ENCODE results near the gene ZER1. TPM values are rescaled to one million over a fixed set of nuclear protein-coding genes. Genes with fewer than 3 reads are reported as not detected.
A peak's percentile ranks its signal among the peaks of the same experiment; 100 is the strongest.

The ZER1 gene
- total and polyA plus RNA-seq, 2 of the 4 experiments (the other 2 are of a cell fraction) = 7.7 to 34.9 TPM

DNA sequence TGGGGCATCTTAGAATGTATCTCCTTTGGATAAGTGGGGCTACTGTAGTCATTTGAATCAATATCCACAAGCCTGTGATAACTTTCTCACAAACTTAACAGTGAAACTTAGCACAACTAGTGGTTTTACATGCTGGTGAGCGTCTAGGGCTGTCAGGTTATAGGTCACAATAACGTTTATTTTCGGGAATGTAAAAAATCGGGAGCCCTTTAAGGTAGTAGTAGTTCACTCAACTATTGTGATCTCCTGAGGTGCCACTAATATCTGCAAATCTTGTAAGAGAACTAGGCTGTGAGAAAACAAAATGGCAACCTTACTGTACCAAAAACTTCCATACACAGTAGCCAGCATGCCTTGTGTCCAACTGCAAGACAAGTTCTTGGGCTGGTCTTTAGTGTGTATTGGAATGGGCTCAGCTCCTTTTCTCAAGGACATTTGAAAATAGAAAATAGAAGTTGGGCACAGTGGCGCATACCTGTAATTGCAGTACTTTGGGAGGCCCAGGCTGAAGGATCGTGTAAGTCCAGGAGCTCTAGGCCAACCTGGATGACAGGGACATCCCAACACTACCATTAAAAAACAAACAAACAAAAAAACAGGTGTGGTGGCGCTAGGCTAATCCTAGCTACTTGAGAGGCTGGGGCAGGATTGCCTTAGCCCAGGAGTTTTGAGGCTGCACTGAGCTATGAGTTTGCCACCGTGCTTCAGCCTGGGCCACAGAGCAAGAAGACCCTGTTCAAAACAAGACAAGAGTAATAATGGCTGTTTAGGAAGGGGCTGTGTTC, 74.6 kb downstream of the ZER1 start:
- H3K4ac ChIP-seq (ENCODE audit: low read depth, low read length) = no peak overlapping the region
- dilution Hi-C loops (cut with HindIII; ENCODE audit: low sequenced_read_pairs, unreplicated experiment) = no loop called here
- peaks cover 5% of the 10 kb centered on the region; the same call in 1 of the 2 replicates for H4K20me1 ChIP-seq (ENCODE audit: insufficient read depth, low read length)
- no peak overlapping the region for H3K56ac ChIP-seq (ENCODE audit: extremely low read depth, insufficient read depth, low read length)
- no peak overlapping the region for H2BK120ac ChIP-seq (ENCODE audit: low read depth, low read length)
- DNase-seq (no peak), ATAC-seq (ENCODE audit: low read depth) (peak; percentile 9; the same call in 1 of the 2 replicates)
- no peaks in the 10 kb centered on the region for H3K27me3 ChIP-seq (ENCODE audit: control insufficient read depth, insufficient read depth, low read length)
- no peaks in the 10 kb centered on the region for H3K4me1 ChIP-seq (ENCODE audit: control insufficient read depth, insufficient read depth, low read length)
- H4K8ac ChIP-seq (ENCODE audit: low read depth in 2 of 2, low read length in 2 of 2) = no peak overlapping the region
- CTCF ChIA-PET = no interaction called here
- in situ Hi-C loops (cut with MboI; ENCODE audit: low sequenced_read_pairs) = no loop called here
- no peak overlapping the region for H2AK9ac ChIP-seq (replicated peaks; ENCODE audit: low read depth, low read length, poor library complexity)
- no peak overlapping the region for H3K4me2 ChIP-seq (ENCODE audit: low read depth, low read length)
- peaks cover 10 to 34% of the 10 kb centered on the region in 2 experiments; a peak in 3 of 4 replicates for H3K79me1 ChIP-seq (ENCODE audit: low read depth in 1 of 2, low read length in 2 of 2)
- no peak overlapping the region for H2AFZ ChIP-seq (replicated peaks; ENCODE audit: low read length, poor library complexity)
- 80% methylated on average over 1 of the region's 8 CpGs; no CpG with 5 or more reads in 1 of the 2 experiments for WGBS, 2 experiments (ENCODE audit: extremely low coverage in 2 of 2, insufficient read length in 1 of 2)
- POLR2A ChIA-PET (ENCODE audit: unreplicated experiment) = no interaction called here
- H3K14ac ChIP-seq (replicated peaks; ENCODE audit: low read depth, low read length) = no peak overlapping the region
- no peak overlapping the region for H3K4me3 ChIP-seq (ENCODE audit: insufficient read depth, low read depth, low read length)
- no peak overlapping the region for H2AK5ac ChIP-seq (ENCODE audit: low read depth, low read length)
- no peak overlapping the region for H3K9ac ChIP-seq (ENCODE audit: low read depth, low read length)
- H3K18ac ChIP-seq (ENCODE audit: low read depth, low read length) = no peak overlapping the region
- H4K5ac ChIP-seq (ENCODE audit: low read depth, low read length) = no peak overlapping the region
- H3K9me3 ChIP-seq (ENCODE audit: control insufficient read depth, insufficient read depth, low read length) = no peaks in the 10 kb centered on the region
- H2BK5ac ChIP-seq (ENCODE audit: low read depth, low read length, poor library complexity, severe bottlenecking) = no peak overlapping the region
- peaks cover 22% of the 10 kb centered on the region for H3K36me3 ChIP-seq (ENCODE audit: control insufficient read depth, insufficient read depth, low read length)
- no peak overlapping the region for H4K91ac ChIP-seq (ENCODE audit: insufficient read depth, low read depth, low read length)
- intact Hi-C loops (cut with micrococcal nuclease) = loop anchor here (10.0 kb wide), 1 partner anchor 122 kb away; no protein-coding TSS in a partner anchor
- H2BK20ac ChIP-seq (ENCODE audit: low read depth, low read length) = no peak overlapping the region
- no TSS peak for BruUV-seq (replicated peaks)
- no peak overlapping the region for H3K27ac ChIP-seq (ENCODE audit: insufficient read depth, low read length)
- H3K9me1 ChIP-seq (ENCODE audit: insufficient read depth, low read length) = peaks cover 11% of the 10 kb centered on the region
- H2BK15ac ChIP-seq (ENCODE audit: low read depth, low read length) = no peak overlapping the region
- H3K23ac ChIP-seq (ENCODE audit: low read depth, low read length) = no peak overlapping the region
- TF ChIP-seq FOS (IDR thresholded peaks at IDR 0.05; ENCODE audit: low read depth, low read length) = no peak
- TF ChIP-seq CHD1 (IDR thresholded peaks at IDR 0.05; ENCODE audit: low read depth, low read length) = no peak
- no peak for TF ChIP-seq CEBPB (IDR thresholded peaks at IDR 0.05; ENCODE audit: low read depth, low read length)
- TF ChIP-seq, protein P1, sequence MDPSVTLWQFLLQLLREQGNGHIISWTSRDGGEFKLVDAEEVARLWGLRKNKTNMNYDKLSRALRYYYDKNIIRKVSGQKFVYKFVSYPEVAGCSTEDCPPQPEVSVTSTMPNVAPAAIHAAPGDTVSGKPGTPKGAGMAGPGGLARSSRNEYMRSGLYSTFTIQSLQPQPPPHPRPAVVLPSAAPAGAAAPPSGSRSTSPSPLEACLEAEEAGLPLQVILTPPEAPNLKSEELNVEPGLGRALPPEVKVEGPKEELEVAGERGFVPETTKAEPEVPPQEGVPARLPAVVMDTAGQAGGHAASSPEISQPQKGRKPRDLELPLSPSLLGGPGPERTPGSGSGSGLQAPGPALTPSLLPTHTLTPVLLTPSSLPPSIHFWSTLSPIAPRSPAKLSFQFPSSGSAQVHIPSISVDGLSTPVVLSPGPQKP (IDR thresholded peaks at IDR 0.05; ENCODE audit: borderline replicate concordance, low read depth, low read length) = no peak
- no peak for TF ChIP-seq BHLHE40 (IDR thresholded peaks at IDR 0.05; ENCODE audit: low read depth, low read length)
- TF ChIP-seq, protein P2, sequence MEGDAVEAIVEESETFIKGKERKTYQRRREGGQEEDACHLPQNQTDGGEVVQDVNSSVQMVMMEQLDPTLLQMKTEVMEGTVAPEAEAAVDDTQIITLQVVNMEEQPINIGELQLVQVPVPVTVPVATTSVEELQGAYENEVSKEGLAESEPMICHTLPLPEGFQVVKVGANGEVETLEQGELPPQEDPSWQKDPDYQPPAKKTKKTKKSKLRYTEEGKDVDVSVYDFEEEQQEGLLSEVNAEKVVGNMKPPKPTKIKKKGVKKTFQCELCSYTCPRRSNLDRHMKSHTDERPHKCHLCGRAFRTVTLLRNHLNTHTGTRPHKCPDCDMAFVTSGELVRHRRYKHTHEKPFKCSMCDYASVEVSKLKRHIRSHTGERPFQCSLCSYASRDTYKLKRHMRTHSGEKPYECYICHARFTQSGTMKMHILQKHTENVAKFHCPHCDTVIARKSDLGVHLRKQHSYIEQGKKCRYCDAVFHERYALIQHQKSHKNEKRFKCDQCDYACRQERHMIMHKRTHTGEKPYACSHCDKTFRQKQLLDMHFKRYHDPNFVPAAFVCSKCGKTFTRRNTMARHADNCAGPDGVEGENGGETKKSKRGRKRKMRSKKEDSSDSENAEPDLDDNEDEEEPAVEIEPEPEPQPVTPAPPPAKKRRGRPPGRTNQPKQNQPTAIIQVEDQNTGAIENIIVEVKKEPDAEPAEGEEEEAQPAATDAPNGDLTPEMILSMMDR (conservative IDR thresholded peaks at IDR 0.05; ENCODE audit: low read depth, low read length) = no peak
- no peak for TF ChIP-seq MAZ (IDR thresholded peaks at IDR 0.05; ENCODE audit: borderline replicate concordance, low read depth, low read length)
- no peak for TF ChIP-seq POLR2A (IDR thresholded peaks at IDR 0.05; ENCODE audit: low read depth, low read length)
- TF ChIP-seq MXI1 (IDR thresholded peaks at IDR 0.05; ENCODE audit: borderline replicate concordance, low read depth, low read length) = no peak
- TF ChIP-seq SMC3 (IDR thresholded peaks at IDR 0.05; ENCODE audit: low read depth, low read length) = no peak
- no peak for TF ChIP-seq RFX5 (IDR thresholded peaks at IDR 0.05; ENCODE audit: low read depth, low read length)
- TF ChIP-seq NFE2L2 (IDR thresholded peaks at IDR 0.05; ENCODE audit: low read depth, low read length) = no peak
- no peak for TF ChIP-seq RCOR1 (IDR thresholded peaks at IDR 0.05; ENCODE audit: insufficient replicate concordance, low read length)
- no peak for TF ChIP-seq MAFK (IDR thresholded peaks at IDR 0.05; ENCODE audit: low read depth, low read length)
- no peak for TF ChIP-seq USF2 (IDR thresholded peaks at IDR 0.05; ENCODE audit: low read depth, low read length)
